ENCODE results near the gene PCGF1.

The PCGF1 gene

DNA sequence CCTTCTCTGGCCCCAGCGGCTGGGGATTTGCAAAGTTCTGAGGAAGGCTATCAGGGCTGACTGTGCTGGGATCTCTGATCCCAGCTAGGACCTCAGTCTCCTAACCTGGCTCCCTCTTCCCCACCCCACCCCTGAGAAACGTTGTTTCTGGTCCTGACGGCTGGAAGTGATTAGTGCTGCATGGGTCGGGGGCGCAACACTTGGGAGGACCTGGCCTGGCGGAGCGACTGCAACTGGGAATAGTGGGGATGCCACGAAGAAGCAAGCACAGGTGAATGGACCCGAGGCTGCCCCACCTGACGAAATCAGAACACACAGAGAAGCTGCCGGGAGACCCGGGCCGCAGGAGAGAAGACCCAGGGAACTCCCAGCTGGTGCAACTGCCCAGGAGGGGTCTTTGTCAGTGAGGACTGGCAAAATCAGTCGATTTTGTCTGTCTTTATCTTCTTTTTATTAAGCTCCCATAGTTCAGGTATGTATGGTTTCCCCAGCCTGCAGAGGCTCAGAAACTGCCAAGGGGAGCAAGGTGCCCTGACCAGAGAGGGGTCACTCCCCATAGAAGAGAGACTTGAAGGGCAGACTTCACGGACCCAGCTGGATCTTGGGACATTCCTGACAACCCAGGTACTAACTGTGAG, 7.4 kb downstream of the PCGF1 start:
- in situ Hi-C loops (cut with MboI; ENCODE audit: low sequenced_read_pairs), result no loop called here

DNA sequence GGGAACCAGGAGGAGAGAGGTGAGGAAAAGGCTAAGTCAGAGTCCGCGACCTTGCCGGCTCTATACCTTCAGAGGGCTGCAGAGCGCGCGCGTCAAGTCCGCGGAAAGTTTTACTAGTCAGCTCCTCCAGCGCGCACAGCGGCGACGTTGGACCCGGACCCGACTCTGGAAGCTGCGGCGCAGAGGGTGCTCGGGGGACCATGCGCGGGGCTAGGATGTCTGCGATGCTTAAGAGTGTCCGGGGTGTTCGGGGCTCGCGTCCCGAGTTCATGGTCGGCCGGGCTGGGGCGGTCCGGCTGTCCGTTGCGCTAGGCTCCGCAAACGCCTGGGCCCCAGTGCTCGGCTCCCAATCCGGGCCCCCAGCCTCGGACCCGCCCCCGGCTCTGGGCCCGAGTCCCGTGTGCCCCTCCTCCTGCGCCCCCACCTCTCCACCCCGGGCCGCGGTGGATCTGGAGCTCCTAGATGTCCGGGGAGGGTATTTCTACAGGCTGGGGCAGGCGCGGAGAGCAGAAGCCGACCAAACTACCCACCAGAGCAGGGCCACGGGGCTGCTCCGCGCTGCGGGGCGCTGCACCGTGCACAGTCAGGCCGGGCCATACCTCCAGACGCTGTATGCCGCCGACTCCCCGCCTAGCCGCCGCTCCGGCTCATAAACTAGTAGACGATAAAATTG, 8.1 kb downstream of the PCGF1 start, which contains the start of gene LBX2:
Gene LBX2, minus strand, starts transcription at position 337 of the 673 bp plus-strand sequence. Its CDS starts 66 bp downstream, at position 271.
- in situ Hi-C loops (cut with MboI; ENCODE audit: low sequenced_read_pairs), result no loop called here

DNA sequence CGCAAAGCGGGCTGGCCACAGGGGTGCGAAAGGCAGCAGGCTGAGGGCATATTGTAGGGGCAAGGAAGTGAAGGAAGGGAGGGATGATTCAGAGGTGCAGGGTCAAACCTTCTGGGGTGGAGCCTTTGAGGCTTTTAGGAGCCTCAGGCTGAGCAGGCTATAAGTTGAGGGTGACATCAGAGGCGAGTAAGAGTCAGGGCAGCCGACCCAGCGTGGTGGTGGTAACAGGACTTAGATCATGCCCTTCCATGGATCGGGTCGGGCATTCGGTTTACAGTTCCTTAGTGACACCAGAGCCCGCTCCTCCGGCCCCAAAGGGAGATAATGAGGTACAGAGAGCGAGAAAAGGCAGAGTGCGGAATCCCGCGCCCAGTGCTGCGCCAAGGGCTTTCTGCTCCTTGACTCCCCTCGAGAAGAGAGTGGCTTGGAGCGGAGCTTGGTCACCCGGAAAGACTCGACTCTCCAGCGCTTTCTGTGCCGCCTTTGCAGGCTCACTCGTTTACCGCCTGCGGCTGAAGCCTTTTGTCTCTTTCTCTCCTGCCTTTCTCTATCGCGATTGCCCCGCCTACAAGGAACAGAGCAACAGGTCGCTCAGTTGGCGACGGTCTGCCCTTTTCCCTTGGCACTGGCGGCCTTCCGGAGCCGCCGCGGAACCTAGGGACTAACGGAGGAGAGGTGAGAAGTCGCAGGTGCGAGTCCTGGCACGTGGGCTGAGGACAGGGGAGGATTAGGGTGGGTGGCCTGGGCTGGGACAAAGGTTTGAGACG, 8.8 kb downstream of the PCGF1 start:
- in situ Hi-C loops (cut with MboI; ENCODE audit: low sequenced_read_pairs), result no loop called here

DNA sequence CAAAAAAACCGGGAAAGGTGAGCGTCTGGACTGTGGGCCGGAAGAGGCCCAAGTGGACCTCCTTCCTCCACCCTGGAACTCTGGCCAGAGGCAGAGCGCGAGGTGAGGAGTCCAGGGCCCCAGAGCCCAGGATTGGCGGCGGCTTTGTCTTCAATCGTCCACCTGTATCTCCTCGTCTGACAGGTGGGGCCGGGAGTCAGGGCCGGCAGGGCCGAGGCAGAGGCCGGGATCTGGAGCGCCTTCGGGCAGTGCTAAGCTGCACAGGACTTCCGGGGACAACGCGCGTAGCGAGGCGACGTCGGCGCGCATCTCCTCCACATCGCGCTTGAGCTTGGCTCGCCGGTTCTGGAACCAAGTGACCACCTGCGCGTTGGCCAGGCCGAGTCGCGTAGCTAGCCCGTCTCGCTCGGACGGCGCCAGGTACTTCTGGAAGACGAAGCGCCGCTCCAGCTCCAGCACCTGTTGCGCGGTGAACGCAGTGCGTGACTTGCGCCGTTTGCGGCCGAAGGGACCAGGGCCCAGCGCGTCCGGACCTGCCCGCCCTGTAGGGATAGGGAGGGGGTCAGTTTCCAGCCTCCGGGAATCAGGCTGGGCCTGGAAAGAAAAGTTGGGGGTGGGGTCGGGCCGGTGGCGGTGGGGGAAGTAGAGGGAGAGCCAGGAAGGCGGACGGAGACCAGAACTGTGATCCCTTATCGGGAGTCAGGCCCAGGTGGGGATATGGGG, 9.6 kb downstream of the PCGF1 start:
- in situ Hi-C loops (cut with MboI; ENCODE audit: low sequenced_read_pairs), result no loop called here

DNA sequence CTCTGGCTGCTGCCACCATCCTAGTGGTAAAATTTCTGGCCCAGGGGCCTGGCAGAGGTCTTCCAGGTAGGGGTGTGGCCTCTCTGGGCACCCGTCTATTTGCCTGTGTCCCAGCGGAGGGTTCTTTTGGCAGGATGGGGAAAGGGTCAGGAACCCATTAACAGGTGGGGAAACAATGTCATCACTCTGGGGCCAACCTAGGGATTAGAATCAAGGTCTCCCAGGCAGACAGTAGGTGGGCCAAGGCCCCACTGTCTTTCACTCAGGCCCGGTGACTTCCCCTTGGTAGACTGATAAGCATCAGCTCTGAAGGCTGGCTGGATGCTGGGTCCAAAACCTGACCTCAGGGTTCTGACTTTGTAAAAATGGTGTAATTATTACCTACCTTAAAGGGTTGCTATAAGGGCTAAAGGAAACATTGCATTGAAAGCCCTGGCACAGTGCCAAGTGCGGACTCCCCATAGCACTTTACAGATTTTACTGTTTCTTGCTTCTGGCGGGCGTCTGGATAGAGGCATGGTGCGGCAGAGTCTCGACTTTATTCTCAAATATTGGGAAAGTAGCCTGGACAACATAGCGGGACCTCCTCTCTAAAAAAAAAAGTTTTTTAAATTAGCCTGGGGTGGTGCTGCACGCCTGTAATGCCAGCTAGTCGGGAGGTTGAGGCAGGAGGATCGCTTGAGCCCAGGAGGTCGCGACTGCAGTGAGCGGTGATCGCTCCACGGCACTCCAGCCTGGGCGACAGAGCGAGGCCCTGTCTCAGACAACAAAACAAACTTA, 10.3 kb downstream of the PCGF1 start:
- in situ Hi-C loops (cut with MboI; ENCODE audit: low sequenced_read_pairs), result no loop called here

DNA sequence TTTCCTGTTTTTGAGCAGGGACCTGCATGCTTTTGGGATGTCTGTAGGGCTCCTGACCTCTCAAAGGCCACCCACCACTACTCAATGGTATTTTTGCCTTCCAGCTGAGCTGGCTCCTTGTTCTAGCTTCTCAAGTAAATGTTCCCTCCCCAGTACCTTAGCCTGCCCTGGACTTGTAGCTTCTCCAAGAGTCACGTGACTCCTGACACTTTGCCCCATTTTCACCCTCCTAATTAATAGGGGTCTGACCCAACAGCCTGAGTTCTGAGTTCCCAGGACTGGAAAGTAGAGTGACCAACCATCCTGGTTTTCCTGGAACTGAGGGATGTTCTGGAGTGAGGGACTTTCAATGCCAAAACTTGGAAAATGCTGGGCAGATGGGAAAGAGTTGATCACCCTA, 12.1 kb downstream of the PCGF1 start:
- in situ Hi-C loops (cut with MboI; ENCODE audit: low sequenced_read_pairs), result no loop called here

DNA sequence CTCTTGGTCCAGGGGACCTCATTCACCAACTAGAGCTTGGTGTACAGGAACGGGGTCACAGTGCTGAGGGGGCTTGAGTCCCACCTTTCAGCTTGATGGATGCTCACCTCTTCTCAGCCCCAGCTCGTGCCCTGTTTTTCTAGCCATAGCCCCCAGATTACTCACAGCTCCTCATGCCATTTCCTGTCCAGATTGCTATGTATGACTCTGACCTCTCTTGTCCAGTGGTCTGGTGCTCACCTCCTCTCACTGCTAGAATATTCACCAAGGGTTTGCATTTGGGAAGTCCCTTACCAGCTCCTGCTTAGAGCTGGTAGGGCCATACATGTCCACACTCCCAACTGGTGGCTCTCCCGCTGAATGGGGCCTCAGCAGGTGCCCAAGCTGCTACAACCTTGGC, 13.9 kb downstream of the PCGF1 start:
- in situ Hi-C loops (cut with MboI; ENCODE audit: low sequenced_read_pairs), result no loop called here

DNA sequence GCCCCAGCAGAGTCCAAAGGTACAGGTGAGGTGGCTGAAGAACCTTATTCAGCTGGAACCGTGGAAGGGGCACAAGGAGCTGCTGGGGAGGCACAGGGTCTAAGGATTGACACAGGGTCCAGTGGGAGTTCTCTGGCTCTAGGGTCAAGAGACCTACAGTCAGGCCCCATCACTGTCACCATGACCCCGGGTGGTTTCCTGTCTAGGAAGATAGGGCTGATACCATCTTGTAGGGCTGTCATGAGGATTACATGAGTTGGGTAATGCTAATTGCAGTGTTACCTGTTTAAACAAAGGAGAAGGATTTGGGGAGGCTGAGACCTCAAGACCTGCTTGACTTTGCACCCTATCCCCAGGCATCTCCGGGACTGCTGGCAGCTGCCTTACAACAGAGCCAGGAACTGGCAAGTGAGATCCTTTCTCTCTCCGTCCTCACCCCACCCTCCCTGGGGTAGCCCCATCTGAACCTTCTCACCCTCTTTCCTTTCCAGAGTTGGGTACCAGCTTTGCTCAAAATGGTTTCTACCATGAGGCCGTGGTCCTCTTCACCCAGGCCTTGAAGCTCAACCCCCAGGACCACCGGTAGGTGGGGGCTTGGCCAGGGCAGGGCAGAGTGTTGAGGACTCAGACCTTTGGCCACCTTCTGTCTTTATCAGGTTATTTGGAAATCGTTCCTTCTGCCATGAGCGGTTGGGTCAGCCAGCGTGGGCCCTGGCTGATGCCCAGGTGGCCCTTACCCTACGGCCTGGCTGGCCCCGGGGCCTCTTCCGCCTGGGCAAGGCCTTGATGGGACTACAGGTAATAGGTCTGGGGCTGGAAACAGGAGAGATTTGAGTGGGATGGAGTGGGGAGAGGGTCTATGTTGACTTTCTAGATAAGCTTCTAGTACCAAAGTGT, 15.6 kb downstream of the PCGF1 start:
- in situ Hi-C loops (cut with MboI; ENCODE audit: low sequenced_read_pairs), result no loop called here

DNA sequence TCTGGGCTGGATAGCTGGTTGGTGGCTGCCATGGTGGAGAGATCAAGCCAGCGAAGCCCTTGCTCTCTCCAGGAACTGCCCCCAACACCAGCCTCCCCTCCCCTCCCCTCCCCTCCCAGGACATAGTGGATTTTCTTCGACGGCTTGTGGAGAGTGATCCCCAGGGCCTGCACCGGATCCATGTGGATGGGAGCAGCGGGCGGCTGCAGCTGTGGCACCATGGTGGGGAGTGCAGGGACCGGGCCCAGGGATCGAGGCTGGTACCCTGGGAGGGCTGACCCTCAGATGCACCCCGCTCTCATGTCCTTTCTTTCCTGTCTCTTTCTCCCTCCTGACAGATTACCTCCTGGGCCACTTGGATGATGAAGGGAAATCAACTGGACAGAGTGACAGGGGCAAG, 17.6 kb downstream of the PCGF1 start:
- in situ Hi-C loops (cut with MboI; ENCODE audit: low sequenced_read_pairs), result loop anchor here (10.0 kb wide), 1 partner anchor 95 kb away; no protein-coding TSS in a partner anchor

DNA sequence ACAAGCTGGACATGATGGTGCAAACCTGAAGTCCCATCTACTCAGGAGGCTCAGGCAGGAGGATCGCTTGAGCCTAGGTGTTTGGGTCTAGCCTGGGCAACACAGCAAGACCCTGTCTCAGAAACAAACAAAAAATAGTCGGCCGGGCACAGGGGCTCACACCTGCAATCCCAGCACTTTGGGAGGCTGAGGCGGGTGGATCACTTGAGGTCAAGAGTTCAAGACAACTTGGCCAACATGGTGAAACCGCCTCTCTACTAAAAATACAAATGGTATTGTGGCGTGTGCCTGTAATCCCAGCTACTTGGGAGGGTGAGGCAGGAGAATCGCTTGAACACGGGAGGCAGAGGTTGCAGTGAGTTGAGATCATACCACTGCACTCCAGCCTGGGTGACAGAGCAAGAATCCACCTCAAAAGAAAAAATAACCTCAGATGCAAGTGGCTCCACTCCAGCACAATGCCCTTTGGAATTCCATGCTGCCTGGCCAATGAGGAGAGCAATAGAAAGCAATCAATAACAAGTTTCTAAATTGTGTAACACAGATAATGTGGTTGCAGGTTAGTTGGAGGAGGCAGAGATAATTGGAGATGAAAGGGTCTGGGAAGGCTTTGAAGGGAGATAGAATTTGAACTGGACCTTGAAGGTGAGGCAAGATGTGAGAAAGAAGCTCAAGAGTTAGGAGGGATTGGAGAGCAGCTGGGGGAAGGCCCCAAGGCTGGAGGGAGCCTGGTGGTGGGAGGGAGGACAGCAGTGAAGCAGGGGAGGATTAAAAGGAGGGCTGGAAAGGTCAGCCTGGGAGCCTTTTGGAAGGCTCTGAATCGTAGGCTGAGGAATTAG, 18.6 kb downstream of the PCGF1 start:
- in situ Hi-C loops (cut with MboI; ENCODE audit: low sequenced_read_pairs), result loop anchor here (10.0 kb wide), 1 partner anchor 96 kb away; no protein-coding TSS in a partner anchor

DNA sequence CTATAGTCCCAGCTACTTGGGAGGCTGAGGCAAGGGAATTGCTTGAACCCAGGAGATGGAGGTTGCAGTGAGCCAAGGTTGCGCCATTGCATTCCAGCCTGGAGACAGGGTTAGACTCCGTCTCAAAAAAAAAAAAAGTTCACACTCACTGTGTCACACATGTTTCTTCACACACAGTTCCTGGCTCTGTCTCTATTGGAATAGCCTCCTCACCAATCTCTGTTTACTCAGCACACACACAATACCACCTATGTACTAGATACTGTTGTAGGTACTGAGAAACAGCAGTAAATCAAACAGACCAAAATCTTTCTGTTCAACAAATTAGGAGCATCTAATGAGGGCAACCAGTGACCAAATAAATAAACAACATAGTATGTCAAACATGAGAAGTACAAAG, 21.4 kb downstream of the PCGF1 start:
- in situ Hi-C loops (cut with MboI; ENCODE audit: low sequenced_read_pairs), result loop anchor here (10.0 kb wide), 1 partner anchor 99 kb away; no protein-coding TSS in a partner anchor

DNA sequence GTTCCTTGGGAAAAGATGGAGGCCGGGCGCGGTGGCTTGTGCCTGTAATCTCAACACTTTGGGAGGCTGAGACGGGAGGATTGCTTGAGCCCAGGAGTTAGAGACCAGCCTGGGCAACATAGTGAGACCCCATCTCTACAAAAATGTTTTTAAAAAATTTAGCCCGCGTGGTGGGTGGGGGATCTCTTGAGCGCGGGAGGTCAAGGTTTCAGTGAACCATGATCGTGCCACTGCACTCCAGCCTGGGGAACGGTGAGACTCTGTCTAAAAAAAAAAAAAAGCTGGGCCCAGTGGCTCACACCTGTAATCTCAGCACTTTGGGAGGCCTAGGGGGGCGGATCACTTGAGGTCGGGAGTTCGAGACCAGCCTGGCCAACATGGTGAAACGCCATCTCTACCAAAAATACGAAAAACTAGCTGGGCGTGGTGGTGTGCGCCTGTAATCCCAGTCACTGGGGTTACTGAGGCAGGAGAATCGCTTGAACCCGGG, 23.8 kb downstream of the PCGF1 start:
- in situ Hi-C loops (cut with MboI; ENCODE audit: low sequenced_read_pairs), result loop anchor here (10.0 kb wide), 1 partner anchor 101 kb away; no protein-coding TSS in a partner anchor

DNA sequence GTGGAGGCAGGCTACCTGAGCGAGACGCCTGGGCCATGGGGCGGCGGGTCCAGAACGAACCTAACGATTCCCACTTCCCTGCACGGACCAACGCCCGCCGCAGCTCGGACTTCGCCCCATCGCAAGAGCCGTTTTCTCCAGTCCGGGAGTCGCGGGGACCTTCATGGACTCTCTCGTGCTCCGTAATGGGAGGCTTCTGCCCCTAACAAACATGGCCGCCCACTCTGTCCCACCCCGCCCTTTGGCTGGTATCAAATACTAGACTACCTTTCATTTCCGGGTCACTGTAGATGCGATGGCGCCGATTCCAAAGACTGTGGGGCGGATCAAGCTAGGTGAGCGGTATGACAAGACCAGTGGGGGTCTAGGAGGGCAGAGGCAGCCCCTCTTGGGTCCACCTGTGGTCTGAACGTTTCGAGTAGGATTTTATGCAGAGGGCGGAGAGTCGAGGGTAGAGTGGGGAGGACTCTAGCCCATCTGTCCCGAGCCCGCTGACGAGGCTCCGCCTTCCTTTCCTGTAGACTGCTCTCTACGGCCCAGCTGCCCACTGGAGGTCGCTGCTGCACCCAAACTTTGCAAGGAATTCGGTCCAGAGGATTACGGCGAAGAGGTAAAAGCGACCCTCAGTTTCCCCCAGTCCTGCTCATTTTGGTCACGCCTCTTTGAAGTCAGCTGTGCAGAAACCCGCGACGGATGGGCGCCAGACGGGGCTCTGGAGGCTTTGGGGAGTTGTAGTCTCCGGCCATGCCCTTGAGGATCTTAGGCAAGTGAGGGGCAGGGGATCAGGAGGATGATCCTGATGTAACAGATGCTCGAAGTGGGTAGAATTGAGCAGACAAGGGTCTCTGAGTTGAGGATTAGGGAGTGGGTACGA, 24.5 kb downstream of the PCGF1 start, which contains the start of the genes CCDC142 and TTC31:
Gene CCDC142, minus strand, starts transcription at position 198 of the 874 bp plus-strand sequence. Its CDS starts 161 bp downstream, at position 37.
Gene TTC31, plus strand, starts transcription at position 281 of the 874 bp plus-strand sequence. Its CDS starts 15 bp downstream, at position 296.
- in situ Hi-C loops (cut with MboI; ENCODE audit: low sequenced_read_pairs), result loop anchor here (10.0 kb wide), 1 partner anchor 102 kb away; no protein-coding TSS in a partner anchor

DNA sequence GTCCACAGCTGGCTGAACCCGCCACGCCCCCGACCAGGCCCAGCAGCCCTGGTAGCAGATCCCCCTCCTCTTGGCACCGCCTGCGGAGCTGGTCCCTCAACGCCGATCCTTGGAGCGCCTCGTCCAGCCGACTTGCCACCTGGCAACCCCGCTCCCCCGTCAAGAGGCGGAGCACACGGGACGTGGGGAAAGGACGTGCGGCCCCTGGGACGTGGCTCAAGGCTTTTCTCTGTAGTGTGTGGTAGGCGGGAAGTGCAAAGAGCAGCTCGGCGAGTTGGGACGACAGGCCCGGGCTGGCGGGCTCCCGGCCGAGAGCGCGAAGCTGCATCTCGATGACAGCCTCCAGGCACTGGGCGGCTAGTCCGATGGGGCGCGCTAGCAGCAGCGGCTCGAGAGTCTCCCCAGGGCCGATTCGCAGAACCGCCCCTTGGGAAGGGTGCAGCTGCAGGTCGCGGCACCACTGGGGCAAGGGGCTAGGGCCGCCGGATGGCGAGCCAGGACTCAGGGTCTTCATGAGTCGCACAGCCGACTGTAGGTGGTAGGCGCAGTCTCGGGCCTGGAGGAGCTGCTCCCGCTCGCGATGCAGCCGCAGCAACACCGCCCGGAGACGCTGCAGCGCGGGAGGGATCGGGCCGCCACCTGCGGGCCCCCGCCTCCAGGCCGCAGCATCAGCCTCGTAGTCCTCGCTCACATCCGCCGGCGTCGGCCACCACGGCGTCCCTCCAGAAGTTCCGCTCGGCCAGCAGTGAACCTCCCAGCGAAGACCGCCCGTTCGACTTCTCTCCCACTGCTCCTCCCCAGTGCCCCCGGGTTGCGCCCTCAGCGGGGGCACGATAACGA, 25.3 kb downstream of the PCGF1 start:
- in situ Hi-C loops (cut with MboI; ENCODE audit: low sequenced_read_pairs), result loop anchor here (10.0 kb wide), 1 partner anchor 103 kb away; no protein-coding TSS in a partner anchor

DNA sequence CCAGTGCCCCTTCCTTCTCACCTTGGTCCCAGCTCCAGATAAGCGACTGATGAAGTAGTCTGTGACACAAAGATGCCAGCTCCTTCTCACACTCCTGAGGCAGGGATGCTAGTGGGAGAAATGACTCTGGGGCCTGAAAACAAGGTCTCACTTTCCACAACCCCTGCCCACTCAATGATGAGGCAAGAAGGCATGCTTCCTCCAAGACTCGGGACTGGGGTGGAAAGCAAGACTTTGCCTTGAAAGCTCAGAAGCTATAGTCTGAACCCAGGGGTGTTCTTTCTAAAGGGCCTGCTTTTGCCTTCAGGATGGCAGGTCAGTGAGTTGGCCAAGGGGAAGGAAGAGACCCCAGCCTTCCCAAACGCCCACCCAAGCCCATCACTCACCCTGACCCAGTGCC, 26.1 kb downstream of the PCGF1 start:
- in situ Hi-C loops (cut with MboI; ENCODE audit: low sequenced_read_pairs), result loop anchor here (10.0 kb wide), 1 partner anchor 103 kb away; no protein-coding TSS in a partner anchor

DNA sequence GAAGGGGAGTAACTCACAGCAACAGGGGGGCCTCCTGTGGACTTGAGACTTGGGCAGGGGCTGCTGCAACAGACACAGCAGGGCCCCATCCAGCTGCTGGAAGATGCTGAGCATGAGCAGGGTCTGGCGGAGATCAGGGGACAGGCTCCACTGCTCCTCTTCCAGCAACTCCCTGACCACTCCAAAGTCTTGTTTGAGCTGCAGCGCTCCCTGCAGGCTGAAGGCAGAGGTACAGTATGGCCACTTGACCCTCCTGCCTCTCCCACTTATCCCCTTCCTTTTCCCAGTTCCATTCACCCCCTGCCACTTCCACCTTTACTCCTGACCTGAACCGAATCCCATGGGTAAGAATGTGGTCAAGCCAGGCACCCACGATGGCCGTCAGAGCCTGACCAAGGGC, 32.6 kb downstream of the PCGF1 start:
- in situ Hi-C loops (cut with MboI; ENCODE audit: low sequenced_read_pairs), result no loop called here

Data from HL-60/S4 (cell line).